PC-9 (cell line): ENCODE results near the gene TOR3A.

Experiments used
- EZH2 ChIP-seq: fragments of 200-600 bp; sonication (generic); IDR thresholded peaks from 2 replicates; pipeline ENCODE4 v1.8.0; 2017; ENCODE audit warnings: antibody characterized with exemption, low read depth
- TF ChIP-seq, protein P1 (sequence below): fragments of 200-600 bp; sonication (generic); conservative IDR thresholded peaks from 2 replicates; pipeline ENCODE4 v1.6.1; 2017; ENCODE audit warnings: mixed run types, antibody characterized with exemption, mild to moderate bottlenecking, moderate library complexity

GRCh38 chr1:179082333-179082998 lies 596 bp downstream of the TOR3A start:
- TF ChIP-seq, protein P1, sequence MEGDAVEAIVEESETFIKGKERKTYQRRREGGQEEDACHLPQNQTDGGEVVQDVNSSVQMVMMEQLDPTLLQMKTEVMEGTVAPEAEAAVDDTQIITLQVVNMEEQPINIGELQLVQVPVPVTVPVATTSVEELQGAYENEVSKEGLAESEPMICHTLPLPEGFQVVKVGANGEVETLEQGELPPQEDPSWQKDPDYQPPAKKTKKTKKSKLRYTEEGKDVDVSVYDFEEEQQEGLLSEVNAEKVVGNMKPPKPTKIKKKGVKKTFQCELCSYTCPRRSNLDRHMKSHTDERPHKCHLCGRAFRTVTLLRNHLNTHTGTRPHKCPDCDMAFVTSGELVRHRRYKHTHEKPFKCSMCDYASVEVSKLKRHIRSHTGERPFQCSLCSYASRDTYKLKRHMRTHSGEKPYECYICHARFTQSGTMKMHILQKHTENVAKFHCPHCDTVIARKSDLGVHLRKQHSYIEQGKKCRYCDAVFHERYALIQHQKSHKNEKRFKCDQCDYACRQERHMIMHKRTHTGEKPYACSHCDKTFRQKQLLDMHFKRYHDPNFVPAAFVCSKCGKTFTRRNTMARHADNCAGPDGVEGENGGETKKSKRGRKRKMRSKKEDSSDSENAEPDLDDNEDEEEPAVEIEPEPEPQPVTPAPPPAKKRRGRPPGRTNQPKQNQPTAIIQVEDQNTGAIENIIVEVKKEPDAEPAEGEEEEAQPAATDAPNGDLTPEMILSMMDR = no peak
- no peak for TF ChIP-seq EZH2
